GM23338 (cell line): ENCODE measurements around the gene VIL1. TPM values are rescaled to one million over a fixed set of nuclear protein-coding genes. Genes with fewer than 3 reads are reported as not detected.

Experiments
- CREB1 ChIP-seq: fragments of 250-450 bp; sonication (Bioruptor Pico); IDR thresholded peaks from 2 replicates; pipeline ENCODE4 v1.5.0; 2020; ENCODE audit warnings: low read depth, mild to moderate bottlenecking, moderate library complexity
- EZH2 ChIP-seq: fragments of 200-600 bp; sonication (generic); IDR thresholded peaks from one replicate; pipeline ENCODE4 v1.8.0; 2017; ENCODE audit warnings: antibody characterized with exemption, mild to moderate bottlenecking, low read depth; ENCODE audit not compliant: unreplicated experiment
- JUNB ChIP-seq: IDR thresholded peaks from one replicate; pipeline ENCODE4 v1.6.1; 2016; ENCODE audit warnings: antibody characterized with exemption; ENCODE audit not compliant: unreplicated experiment
- NANOG ChIP-seq: IDR thresholded peaks from 2 replicates; pipeline ENCODE4 v1.6.1; 2016; ENCODE audit warnings: antibody characterized with exemption, borderline replicate concordance
- polyA plus RNA-seq: library from polyadenylated mRNA; unstranded; fragments of >200 nt; fragmentation: Nextera tagmentation; extraction: Ambion mirVana; gene quantifications from 2 replicates; pipeline ENCODE4 v1.2.1, GENCODE V29; 2016
- total RNA-seq: library from RNA; depleted of rRNA; stranded (reverse); fragments of >200 nt; shearing (Covaris generic); gene quantifications from 2 replicates; pipeline ENCODE4 v1.2.3, GENCODE V29; 2014
- TF ChIP-seq, protein P1 (sequence below): IDR thresholded peaks from one replicate; pipeline ENCODE4 v1.6.1; 2018; ENCODE audit warnings: antibody characterized with exemption; ENCODE audit not compliant: unreplicated experiment
- TF ChIP-seq, protein P2 (sequence below): fragments of 250-450 bp; sonication (Bioruptor Pico); IDR thresholded peaks from 2 replicates; pipeline ENCODE4 v1.5.0; 2020; ENCODE audit warnings: mild to moderate bottlenecking, moderate library complexity

The VIL1 gene
- total and polyA plus RNA-seq, 2 experiments from 2014 or later = 3.5 to 5.9 TPM

DNA sequence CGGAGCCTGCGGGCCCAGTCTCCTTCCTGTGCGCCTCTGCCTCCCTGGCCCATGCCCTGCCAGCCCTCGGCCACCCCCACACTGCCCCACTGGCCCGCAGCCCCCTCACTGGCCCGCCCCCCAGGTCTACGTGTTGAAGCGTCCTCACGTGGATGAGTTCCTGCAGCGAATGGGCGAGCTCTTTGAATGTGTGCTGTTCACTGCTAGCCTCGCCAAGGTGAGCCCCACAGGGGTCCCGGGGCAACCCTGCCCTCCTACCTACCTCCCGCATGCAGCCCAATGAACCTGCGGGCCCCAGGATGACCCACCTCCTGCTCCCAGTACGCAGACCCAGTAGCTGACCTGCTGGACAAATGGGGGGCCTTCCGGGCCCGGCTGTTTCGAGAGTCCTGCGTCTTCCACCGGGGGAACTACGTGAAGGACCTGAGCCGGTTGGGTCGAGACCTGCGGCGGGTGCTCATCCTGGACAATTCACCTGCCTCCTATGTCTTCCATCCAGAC lies 16.0 kb upstream of the VIL1 start (continued):
- TF ChIP-seq, protein P1, sequence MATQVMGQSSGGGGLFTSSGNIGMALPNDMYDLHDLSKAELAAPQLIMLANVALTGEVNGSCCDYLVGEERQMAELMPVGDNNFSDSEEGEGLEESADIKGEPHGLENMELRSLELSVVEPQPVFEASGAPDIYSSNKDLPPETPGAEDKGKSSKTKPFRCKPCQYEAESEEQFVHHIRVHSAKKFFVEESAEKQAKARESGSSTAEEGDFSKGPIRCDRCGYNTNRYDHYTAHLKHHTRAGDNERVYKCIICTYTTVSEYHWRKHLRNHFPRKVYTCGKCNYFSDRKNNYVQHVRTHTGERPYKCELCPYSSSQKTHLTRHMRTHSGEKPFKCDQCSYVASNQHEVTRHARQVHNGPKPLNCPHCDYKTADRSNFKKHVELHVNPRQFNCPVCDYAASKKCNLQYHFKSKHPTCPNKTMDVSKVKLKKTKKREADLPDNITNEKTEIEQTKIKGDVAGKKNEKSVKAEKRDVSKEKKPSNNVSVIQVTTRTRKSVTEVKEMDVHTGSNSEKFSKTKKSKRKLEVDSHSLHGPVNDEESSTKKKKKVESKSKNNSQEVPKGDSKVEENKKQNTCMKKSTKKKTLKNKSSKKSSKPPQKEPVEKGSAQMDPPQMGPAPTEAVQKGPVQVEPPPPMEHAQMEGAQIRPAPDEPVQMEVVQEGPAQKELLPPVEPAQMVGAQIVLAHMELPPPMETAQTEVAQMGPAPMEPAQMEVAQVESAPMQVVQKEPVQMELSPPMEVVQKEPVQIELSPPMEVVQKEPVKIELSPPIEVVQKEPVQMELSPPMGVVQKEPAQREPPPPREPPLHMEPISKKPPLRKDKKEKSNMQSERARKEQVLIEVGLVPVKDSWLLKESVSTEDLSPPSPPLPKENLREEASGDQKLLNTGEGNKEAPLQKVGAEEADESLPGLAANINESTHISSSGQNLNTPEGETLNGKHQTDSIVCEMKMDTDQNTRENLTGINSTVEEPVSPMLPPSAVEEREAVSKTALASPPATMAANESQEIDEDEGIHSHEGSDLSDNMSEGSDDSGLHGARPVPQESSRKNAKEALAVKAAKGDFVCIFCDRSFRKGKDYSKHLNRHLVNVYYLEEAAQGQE = no peak
- TF ChIP-seq, protein P2, sequence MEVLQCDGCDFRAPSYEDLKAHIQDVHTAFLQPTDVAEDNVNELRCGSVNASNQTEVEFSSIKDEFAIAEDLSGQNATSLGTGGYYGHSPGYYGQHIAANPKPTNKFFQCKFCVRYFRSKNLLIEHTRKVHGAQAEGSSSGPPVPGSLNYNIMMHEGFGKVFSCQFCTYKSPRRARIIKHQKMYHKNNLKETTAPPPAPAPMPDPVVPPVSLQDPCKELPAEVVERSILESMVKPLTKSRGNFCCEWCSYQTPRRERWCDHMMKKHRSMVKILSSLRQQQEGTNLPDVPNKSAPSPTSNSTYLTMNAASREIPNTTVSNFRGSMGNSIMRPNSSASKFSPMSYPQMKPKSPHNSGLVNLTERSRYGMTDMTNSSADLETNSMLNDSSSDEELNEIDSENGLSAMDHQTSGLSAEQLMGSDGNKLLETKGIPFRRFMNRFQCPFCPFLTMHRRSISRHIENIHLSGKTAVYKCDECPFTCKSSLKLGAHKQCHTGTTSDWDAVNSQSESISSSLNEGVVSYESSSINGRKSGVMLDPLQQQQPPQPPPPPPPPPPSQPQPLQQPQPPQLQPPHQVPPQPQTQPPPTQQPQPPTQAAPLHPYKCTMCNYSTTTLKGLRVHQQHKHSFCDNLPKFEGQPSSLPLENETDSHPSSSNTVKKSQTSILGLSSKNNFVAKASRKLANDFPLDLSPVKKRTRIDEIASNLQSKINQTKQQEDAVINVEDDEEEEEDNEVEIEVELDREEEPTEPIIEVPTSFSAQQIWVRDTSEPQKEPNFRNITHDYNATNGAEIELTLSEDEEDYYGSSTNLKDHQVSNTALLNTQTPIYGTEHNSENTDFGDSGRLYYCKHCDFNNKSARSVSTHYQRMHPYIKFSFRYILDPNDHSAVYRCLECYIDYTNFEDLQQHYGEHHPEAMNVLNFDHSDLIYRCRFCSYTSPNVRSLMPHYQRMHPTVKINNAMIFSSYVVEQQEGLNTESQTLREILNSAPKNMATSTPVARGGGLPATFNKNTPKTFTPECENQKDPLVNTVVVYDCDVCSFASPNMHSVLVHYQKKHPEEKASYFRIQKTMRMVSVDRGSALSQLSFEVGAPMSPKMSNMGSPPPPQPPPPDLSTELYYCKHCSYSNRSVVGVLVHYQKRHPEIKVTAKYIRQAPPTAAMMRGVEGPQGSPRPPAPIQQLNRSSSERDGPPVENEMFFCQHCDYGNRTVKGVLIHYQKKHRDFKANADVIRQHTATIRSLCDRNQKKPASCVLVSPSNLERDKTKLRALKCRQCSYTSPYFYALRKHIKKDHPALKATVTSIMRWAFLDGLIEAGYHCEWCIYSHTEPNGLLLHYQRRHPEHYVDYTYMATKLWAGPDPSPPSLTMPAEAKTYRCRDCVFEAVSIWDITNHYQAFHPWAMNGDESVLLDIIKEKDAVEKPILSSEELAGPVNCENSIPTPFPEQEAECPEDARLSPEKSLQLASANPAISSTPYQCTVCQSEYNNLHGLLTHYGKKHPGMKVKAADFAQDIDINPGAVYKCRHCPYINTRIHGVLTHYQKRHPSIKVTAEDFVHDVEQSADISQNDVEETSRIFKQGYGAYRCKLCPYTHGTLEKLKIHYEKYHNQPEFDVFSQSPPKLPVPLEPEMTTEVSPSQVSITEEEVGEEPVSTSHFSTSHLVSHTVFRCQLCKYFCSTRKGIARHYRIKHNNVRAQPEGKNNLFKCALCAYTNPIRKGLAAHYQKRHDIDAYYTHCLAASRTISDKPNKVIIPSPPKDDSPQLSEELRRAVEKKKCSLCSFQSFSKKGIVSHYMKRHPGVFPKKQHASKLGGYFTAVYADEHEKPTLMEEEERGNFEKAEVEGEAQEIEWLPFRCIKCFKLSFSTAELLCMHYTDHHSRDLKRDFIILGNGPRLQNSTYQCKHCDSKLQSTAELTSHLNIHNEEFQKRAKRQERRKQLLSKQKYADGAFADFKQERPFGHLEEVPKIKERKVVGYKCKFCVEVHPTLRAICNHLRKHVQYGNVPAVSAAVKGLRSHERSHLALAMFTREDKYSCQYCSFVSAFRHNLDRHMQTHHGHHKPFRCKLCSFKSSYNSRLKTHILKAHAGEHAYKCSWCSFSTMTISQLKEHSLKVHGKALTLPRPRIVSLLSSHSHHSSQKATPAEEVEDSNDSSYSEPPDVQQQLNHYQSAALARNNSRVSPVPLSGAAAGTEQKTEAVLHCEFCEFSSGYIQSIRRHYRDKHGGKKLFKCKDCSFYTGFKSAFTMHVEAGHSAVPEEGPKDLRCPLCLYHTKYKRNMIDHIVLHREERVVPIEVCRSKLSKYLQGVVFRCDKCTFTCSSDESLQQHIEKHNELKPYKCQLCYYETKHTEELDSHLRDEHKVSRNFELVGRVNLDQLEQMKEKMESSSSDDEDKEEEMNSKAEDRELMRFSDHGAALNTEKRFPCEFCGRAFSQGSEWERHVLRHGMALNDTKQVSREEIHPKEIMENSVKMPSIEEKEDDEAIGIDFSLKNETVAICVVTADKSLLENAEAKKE (CRISPR knock-in tag) = no peak
- TF ChIP-seq EZH2 = no peak
- TF ChIP-seq JUNB = no peak
- TF ChIP-seq CREB1 (CRISPR knock-in tag) = no peak
- TF ChIP-seq NANOG = no peak
